H1 (cell line): ENCODE measurements around the gene DAPK1. TPM values are rescaled to one million over a fixed set of nuclear protein-coding genes. Genes with fewer than 3 reads are reported as not detected.

Experiments
- CTCF ChIA-PET: fragments of 300-600 bp; sonication (Branson Sonifier 250); formaldehyde crosslinking; loops from one replicate; lab custom pipeline; 2021; ENCODE audit not compliant: partially characterized antibody; lab: Charles Lee
- POLR2A ChIA-PET: fragments of 300-600 bp; sonication (Branson Sonifier 250); formaldehyde crosslinking; loops from one replicate; lab custom pipeline; 2021; ENCODE audit warnings: inconsistent platforms; ENCODE audit not compliant: partially characterized antibody; lab: Charles Lee
- DNase-seq, 2 experiments: peaks; one replicate each; pipeline versions ENCODE4 v3.0.0 to v3.0.0-alpha.2; 2010 to 2022; ENCODE audit warnings: low spot score in 2 of 2, low read depth in 1 of 2, mixed read lengths in 1 of 2
- FAIRE-seq: peaks from 2 replicates; lab custom pipeline; 2011; peaks lifted over from hg19 to GRCh38; lab: Jason Lieb, UNC
- H2AFZ ChIP-seq: 2 replicates; pipeline ENCODE4 v1.8.1; 2012; ENCODE audit warnings: low read length, inconsistent platforms
- H2AK5ac ChIP-seq: 2 replicates; pipeline ENCODE4 v1.6.1; 2013; ENCODE audit warnings: low read depth, low read length
- H2BK120ac ChIP-seq: replicated peaks from 2 replicates; pipeline ENCODE3; 2013; ENCODE audit warnings: low read depth, low read length, inconsistent platforms
- H2BK12ac ChIP-seq: 2 replicates; pipeline ENCODE4 v1.6.1; 2013; ENCODE audit warnings: low read depth, low read length
- H2BK15ac ChIP-seq: 2 replicates; pipeline ENCODE4 v1.6.1; 2013; ENCODE audit warnings: low read length
- H2BK20ac ChIP-seq: 2 replicates; pipeline ENCODE4 v1.6.1; 2013; ENCODE audit warnings: low read length
- H2BK5ac ChIP-seq: 2 replicates; pipeline ENCODE4 v1.6.1; 2013; ENCODE audit warnings: low read depth, low read length
- H3K14ac ChIP-seq: 2 replicates; pipeline ENCODE4 v1.6.1; 2013; ENCODE audit warnings: inconsistent platforms; ENCODE audit not compliant: insufficient read length
- H3K18ac ChIP-seq: 2 replicates; pipeline ENCODE4 v1.6.1; 2013; ENCODE audit warnings: low read length; ENCODE audit errors: extremely low read depth
- H3K23ac ChIP-seq: 2 replicates; pipeline ENCODE4 v1.6.1; 2013; ENCODE audit warnings: inconsistent platforms; ENCODE audit not compliant: insufficient read length
- H3K23me2 ChIP-seq: 2 replicates; pipeline ENCODE4 v1.6.1; 2013; ENCODE audit warnings: low read depth, low read length
- H3K27ac ChIP-seq: 2 replicates; pipeline ENCODE4 v1.6.1; 2011; ENCODE audit warnings: low read depth, low read length, inconsistent platforms
- H3K27me3 ChIP-seq, 4 experiments: replicated peaks in 1 of 4; 1 replicate in 1 of 4; 2 replicates in 3 of 4; pipeline versions ENCODE4 v1.6.1 to v1.8.1; 2011 to 2013; ENCODE audit warnings: low read length in 3 of 4, mild to moderate bottlenecking in 3 of 4, inconsistent platforms in 2 of 4, mixed read lengths in 2 of 4, moderate library complexity in 1 of 4; ENCODE audit not compliant: control insufficient read depth in 3 of 4, insufficient read depth in 3 of 4; ENCODE audit errors: extremely low read depth in 1 of 4
- H3K36me3 ChIP-seq, 4 experiments: 2 replicates each; pipeline versions ENCODE4 v1.6.1 to v1.8.1; 2011 to 2013; ENCODE audit warnings: mild to moderate bottlenecking in 4 of 4, low read length in 3 of 4, moderate library complexity in 2 of 4, control low read depth in 1 of 4, inconsistent platforms in 1 of 4; ENCODE audit not compliant: insufficient read depth in 4 of 4, control insufficient read depth in 2 of 4
- H3K4ac ChIP-seq: replicated peaks from 2 replicates; pipeline ENCODE3; 2013; ENCODE audit warnings: low read length, low read depth, mixed read lengths, inconsistent platforms; ENCODE audit not compliant: insufficient read length
- H3K4me1 ChIP-seq, 4 experiments: replicated peaks in 1 of 4; 1 replicate in 1 of 4; 2 replicates in 3 of 4; pipeline versions ENCODE4 v1.6.1 to v1.8.1; 2011 to 2013; ENCODE audit warnings: low read length in 3 of 4, inconsistent platforms in 2 of 4, mixed read lengths in 1 of 4; ENCODE audit not compliant: insufficient read depth in 4 of 4, control insufficient read depth in 3 of 4
- H3K4me2 ChIP-seq, 2 experiments: 2 replicates each; pipeline versions ENCODE4 v1.6.1 to v1.8.1; 2011 to 2013; ENCODE audit warnings: low read depth in 2 of 2, low read length in 2 of 2, control low read depth in 1 of 2, inconsistent platforms in 1 of 2, mild to moderate bottlenecking in 1 of 2; ENCODE audit not compliant: insufficient read depth in 1 of 2
- H3K4me3 ChIP-seq, 4 experiments: fragments of 200-600, 300-600 bp in 1 of 4; sonication (generic), shearing (Covaris generic), sonication (Bioruptor Twin) in 1 of 4; 2 replicates each; pipeline versions ENCODE4 v1.5.1 to v1.8.1; 2011 to 2016; ENCODE audit warnings: low read length in 4 of 4, low read depth in 3 of 4, control low read depth in 2 of 4, inconsistent platforms in 2 of 4, mild to moderate bottlenecking in 2 of 4, mixed read lengths in 1 of 4, moderate library complexity in 1 of 4; ENCODE audit not compliant: insufficient read depth in 2 of 4; ENCODE audit errors: extremely low read depth in 1 of 4
- H3K56ac ChIP-seq: replicated peaks from 2 replicates; pipeline ENCODE3; 2013; ENCODE audit warnings: low read depth, mild to moderate bottlenecking, mixed read lengths, low read length, inconsistent platforms; ENCODE audit not compliant: insufficient read length
- H3K79me1 ChIP-seq: 2 replicates; pipeline ENCODE4 v1.6.1; 2013; ENCODE audit warnings: low read depth, low read length, control low read depth
- H3K79me2 ChIP-seq, 2 experiments: 2 replicates each; pipeline versions ENCODE4 v1.6.1 to v1.8.1; 2012 to 2013; ENCODE audit warnings: low read length in 2 of 2, mild to moderate bottlenecking in 2 of 2, inconsistent platforms in 1 of 2; ENCODE audit not compliant: insufficient read depth in 2 of 2, control insufficient read depth in 1 of 2
- H3K9ac ChIP-seq, 4 experiments: replicated peaks in 1 of 4; 1 replicate in 1 of 4; 2 replicates in 3 of 4; pipeline versions ENCODE4 v1.6.1 to v1.8.1; 2011 to 2013; ENCODE audit warnings: low read depth in 3 of 4, low read length in 3 of 4, control low read depth in 2 of 4, mild to moderate bottlenecking in 2 of 4, moderate library complexity in 2 of 4, inconsistent platforms in 1 of 4; ENCODE audit errors: extremely low read depth in 1 of 4
- H3K9me3 ChIP-seq, 2 experiments: 2 replicates each; pipeline versions ENCODE4 v1.6.1 to v1.8.1; 2012 to 2013; ENCODE audit warnings: mild to moderate bottlenecking in 2 of 2, moderate library complexity in 2 of 2, control low read depth in 1 of 2, inconsistent platforms in 1 of 2, low read depth in 1 of 2, low read length in 1 of 2, mixed read lengths in 1 of 2; ENCODE audit not compliant: insufficient read depth in 2 of 2
- H4K20me1 ChIP-seq, 2 experiments: replicated peaks in 1 of 2; 2 replicates each; pipeline versions ENCODE3 to v1.8.1; 2011 to 2013; ENCODE audit warnings: inconsistent platforms in 2 of 2, low read length in 2 of 2, mild to moderate bottlenecking in 1 of 2; ENCODE audit not compliant: insufficient read depth in 2 of 2, control insufficient read depth in 1 of 2
- H4K5ac ChIP-seq: 2 replicates; pipeline ENCODE4 v1.6.1; 2013; ENCODE audit warnings: low read length, low read depth, mixed read lengths, inconsistent platforms; ENCODE audit not compliant: insufficient read length
- H4K8ac ChIP-seq: 2 replicates; pipeline ENCODE4 v1.8.0; 2013; ENCODE audit warnings: mild to moderate bottlenecking, moderate library complexity, low read length, inconsistent platforms; ENCODE audit not compliant: insufficient read depth; ENCODE audit errors: extremely low read depth
- H4K91ac ChIP-seq: replicated peaks from 2 replicates; pipeline ENCODE3; 2013; ENCODE audit warnings: low read length, mixed read lengths, inconsistent platforms; ENCODE audit not compliant: insufficient read length
- BCL11A ChIP-seq, 2 experiments: IDR thresholded peaks; one replicate each; pipeline ENCODE4 v1.6.1; 2011; ENCODE audit warnings: low read depth in 2 of 2, low read length in 2 of 2, mild to moderate bottlenecking in 2 of 2
- BRCA1 ChIP-seq: IDR thresholded peaks from 2 replicates; pipeline ENCODE4 v1.6.1; 2012; ENCODE audit warnings: low read depth, low read length, improper control_type of control experiment
- HDAC2 ChIP-seq, 2 experiments: fragments of 300-600 bp in 1 of 2; sonication (generic) in 1 of 2; IDR thresholded peaks; 2 replicates each; pipeline ENCODE4 v1.6.1; 2011 to 2012; ENCODE audit warnings: low read depth in 2 of 2, low read length in 2 of 2, mild to moderate bottlenecking in 2 of 2, moderate library complexity in 2 of 2, borderline replicate concordance in 1 of 2, inconsistent platforms in 1 of 2
- JUND ChIP-seq: IDR thresholded peaks from 2 replicates; pipeline ENCODE4 v1.6.1; 2011; ENCODE audit warnings: mild to moderate bottlenecking, improper control_type of control experiment, low read length
- NANOG ChIP-seq: IDR thresholded peaks from 2 replicates; pipeline ENCODE4 v1.6.1; 2011; ENCODE audit warnings: low read length, low read depth, mild to moderate bottlenecking, inconsistent platforms; ENCODE audit not compliant: insufficient read depth, poor library complexity, severe bottlenecking
- SP1 ChIP-seq: IDR thresholded peaks from 2 replicates; pipeline ENCODE4 v1.6.1; 2011; ENCODE audit warnings: low read depth, low read length
- SRF ChIP-seq: IDR thresholded peaks from 2 replicates; pipeline ENCODE4 v1.6.1; 2011; ENCODE audit warnings: mild to moderate bottlenecking, low read depth, low read length, moderate library complexity
- TBP ChIP-seq: IDR thresholded peaks from 2 replicates; pipeline ENCODE4 v1.6.1; 2011; ENCODE audit warnings: low read depth, low read length, improper control_type of control experiment
- TCF12 ChIP-seq: IDR thresholded peaks from 2 replicates; pipeline ENCODE4 v1.6.1; 2011; ENCODE audit warnings: low read depth, mild to moderate bottlenecking, low read length
- WGBS, 2 experiments: shearing (Covaris generic) in 1 of 2; methylation state at CpG; one replicate each; pipeline versions ENCODE4 v1.1.6 to v1.1.7; 2013 to 2015; ENCODE audit warnings: low lambda C conversion rate in 2 of 2, mixed read lengths in 2 of 2, inconsistent platforms in 1 of 2, low coverage in 1 of 2, missing lambda C conversion rate in 1 of 2; ENCODE audit not compliant: insufficient replicate concordance in 2 of 2, insufficient coverage in 1 of 2, insufficient read length in 1 of 2; ENCODE audit errors: extremely low coverage in 1 of 2, missing lambda C conversion rate in 1 of 2; 5-methylcytosine and 5-hydroxymethylcytosine counted together
- polyA plus RNA-seq, 7 experiments: library from polyadenylated mRNA; depleted of rRNA in 3 of 7; stranded (reverse) in 5 of 7; unstranded in 2 of 7; fragments of >200 nt in 5 of 7; fragments of 200-250 nt in 2 of 7; gene quantifications; 1 replicate in 5 of 7; 2 replicates in 1 of 7; 4 replicates in 1 of 7; pipeline versions ENCODE4 v1.2.1 to v1.2.3, GENCODE V29; 2011 to 2013; ENCODE audit warnings: missing spikeins in 2 of 7, mixed read lengths in 2 of 7
- total RNA-seq: library from RNA; stranded (reverse); fragmentation: NEBNext Ultra II Directional; extraction: Animal tissue kit (Norgen Biotek cat#: 25700); gene quantifications from 2 replicates; pipeline ENCODE4 v1.2.1, GENCODE V29; 2021

Gene DAPK1
- total and polyA plus RNA-seq, 2 of the 8 experiments (the other 6 are each of a cell fraction or from before 2014, with no cell fraction given) = 62.4 to 131 TPM

DNA sequence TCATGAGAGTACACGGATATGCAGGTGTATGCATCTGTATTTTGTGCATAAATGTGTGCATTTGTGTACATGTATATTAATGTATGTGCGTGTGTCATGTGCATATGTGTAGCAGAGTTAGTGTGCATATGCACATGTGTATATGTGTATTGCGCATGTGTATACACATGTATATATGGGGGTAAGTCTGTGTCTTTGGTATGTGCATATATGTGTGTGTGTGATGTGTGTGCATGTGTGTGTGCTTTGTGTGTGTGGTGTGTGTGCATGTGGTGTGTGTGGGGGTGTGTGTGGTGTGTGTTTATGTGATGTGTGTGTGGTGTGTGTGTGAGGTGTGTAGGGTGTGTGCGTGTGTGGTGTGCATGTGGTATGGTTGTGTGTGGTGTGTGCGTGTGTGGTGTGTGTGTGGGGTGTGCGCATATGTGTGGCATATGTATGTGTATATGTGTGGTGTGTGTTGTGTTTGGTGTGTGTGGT is 215.2 kb downstream of the DAPK1 start:
- H3K79me2 ChIP-seq = no peaks in the 10 kb centered on the region
- H3K14ac ChIP-seq = no peak overlapping the region
- H3K23ac ChIP-seq = no peak overlapping the region
- peak overlapping the region; percentile 62 for H4K8ac ChIP-seq
- no peaks in the 10 kb centered on the region; a peak in 2 of 7 replicates for H3K4me1 ChIP-seq
- no peaks in the 10 kb centered on the region for H3K9me3 ChIP-seq
- H3K9ac ChIP-seq = no peak overlapping the region
- H3K23me2 ChIP-seq = peaks cover 6% of the 10 kb centered on the region; the same call in 1 of the 2 replicates
- H2AFZ ChIP-seq = no peak overlapping the region
- H2BK20ac ChIP-seq = no peak overlapping the region
- TF ChIP-seq NANOG = no peak
- TF ChIP-seq TCF12 = no peak
- TF ChIP-seq SRF = no peak
- no peak for TF ChIP-seq TBP
- TF ChIP-seq JUND = no peak
- no peak for TF ChIP-seq HDAC2 (IDR thresholded peaks at IDR 0.05; ENCODE audit: borderline replicate concordance in 1 of 2, low read depth in 2 of 2, low read length in 2 of 2)
- TF ChIP-seq BRCA1 = no peak
- no peak for TF ChIP-seq SP1
- TF ChIP-seq BCL11A (IDR thresholded peaks at IDR 0.05; ENCODE audit: low read depth in 2 of 2, low read length in 2 of 2) = no peak
- peaks cover 2 to 8% (median 5%) of the 10 kb centered on the region in 4 experiments; a peak in 7 of 8 replicates for H3K36me3 ChIP-seq
- H4K5ac ChIP-seq = no peak overlapping the region
- H3K56ac ChIP-seq = peak overlapping the region; percentile 98
- no peak overlapping the region for H3K4me3 ChIP-seq
- no peak overlapping the region for H2BK5ac ChIP-seq
- H2BK12ac ChIP-seq = peak overlapping the region; percentile 98; the same call in 1 of the 2 replicates
- peak overlapping the region; percentile 84 for H2AK5ac ChIP-seq
- H4K20me1 ChIP-seq = peaks cover 0 to 5% of the 10 kb centered on the region in 2 experiments
- DNase-seq (no peak), FAIRE-seq (no peak)
- H3K27me3 ChIP-seq = no peaks in the 10 kb centered on the region
- ChIA-PET CTCF (interaction anchor here (1.0 to 1.3 kb wide), 3 partner anchors 89 to 104 kb away, joined by 3 to 6 read pairs (median 6); no protein-coding TSS in a partner anchor), POLR2A (interaction anchor here (1.3 kb wide), 1 partner anchor 10 kb away, joined by 4 read pairs; no protein-coding TSS in a partner anchor)
- no peaks in the 10 kb centered on the region for H3K79me1 ChIP-seq
- no peak overlapping the region for H3K4ac ChIP-seq
- 85% methylated on average over 6 of the region's 6 CpGs; no CpG with 5 or more reads in 1 of the 2 experiments for WGBS, 2 experiments
- peak overlapping the region; percentile 46 for H4K91ac ChIP-seq
- H2BK120ac ChIP-seq = no peak overlapping the region
- H3K18ac ChIP-seq = no peak overlapping the region
- no peak overlapping the region for H3K4me2 ChIP-seq
- peak overlapping the region; percentile 37; the same call in 1 of the 2 replicates for H2BK15ac ChIP-seq
- no peak overlapping the region for H3K27ac ChIP-seq
